ENCODE measurements around the gene ITPR1. TPM values are rescaled to one million over a fixed set of nuclear protein-coding genes. Genes with fewer than 3 reads are reported as not detected.

Gene ITPR1
- total RNA-seq, 1 donor from 2014 or later: 6.7 TPM

DNA sequence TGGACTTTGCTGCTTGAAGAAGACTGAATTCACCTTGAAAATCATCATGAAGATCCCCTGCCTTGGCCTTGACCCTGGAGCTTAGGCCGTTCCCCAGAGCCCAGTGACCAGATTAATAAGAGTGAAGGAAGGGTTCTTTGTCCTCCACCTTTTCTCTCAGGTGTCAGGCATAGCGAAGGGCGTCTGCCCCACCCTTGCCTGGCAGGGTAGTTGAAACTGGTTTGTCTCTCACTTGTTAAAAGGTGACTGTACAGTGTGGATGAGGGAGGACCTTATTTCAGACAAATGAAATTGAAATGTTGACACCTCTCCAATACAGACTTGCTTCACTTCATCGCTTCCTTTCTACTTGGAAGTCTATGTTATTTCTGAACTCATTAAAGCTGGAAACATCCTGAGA lies 262.4 kb downstream of the ITPR1 start:
- Histone ChIP-seq H3K27me3 (ENCODE audit: insufficient read depth, low read length) (peaks cover 4% of the 10 kb centered on the region), H3K4me2 (ENCODE audit: low read length) (no peak overlapping the region), H4K20me1 (ENCODE audit: insufficient read depth, low read length) (no peaks in the 10 kb centered on the region), H3K36me3 (ENCODE audit: insufficient read depth, low read length) (no peaks in the 10 kb centered on the region), H2AFZ (ENCODE audit: low read depth, low read length) (no peak overlapping the region), H3K79me2 (ENCODE audit: insufficient read depth, low read length) (no peaks in the 10 kb centered on the region), H3K4me1 (ENCODE audit: insufficient read depth, low read length) (peaks cover 17% of the 10 kb centered on the region), H3K9ac (ENCODE audit: low read length) (no peak overlapping the region), H3K27ac (ENCODE audit: low read depth, low read length) (no peak overlapping the region), H3K9me3 (ENCODE audit: insufficient read depth, low read depth, low read length) (no peaks in the 10 kb centered on the region), H3K4me3 (ENCODE audit: insufficient read depth, low read depth, low read length) (no peak overlapping the region)
- Mint-ChIP-seq H3K27me3 (ENCODE audit: low read depth, unreplicated experiment) (peaks cover 4% of the 10 kb centered on the region), H3K4me3 (ENCODE audit: unreplicated experiment) (no peak overlapping the region), H3K9me3 (ENCODE audit: unreplicated experiment) (peaks cover 3% of the 10 kb centered on the region), H3K27ac (ENCODE audit: unreplicated experiment) (no peak overlapping the region), H3K4me1 (ENCODE audit: low read depth, unreplicated experiment) (peaks cover 23% of the 10 kb centered on the region), H3K36me3 (ENCODE audit: low read depth, unreplicated experiment) (peaks cover 10% of the 10 kb centered on the region)
- no peak for FAIRE-seq
- no peak for DNase-seq (ENCODE audit: low read depth)
- TF ChIP-seq, protein P1, sequence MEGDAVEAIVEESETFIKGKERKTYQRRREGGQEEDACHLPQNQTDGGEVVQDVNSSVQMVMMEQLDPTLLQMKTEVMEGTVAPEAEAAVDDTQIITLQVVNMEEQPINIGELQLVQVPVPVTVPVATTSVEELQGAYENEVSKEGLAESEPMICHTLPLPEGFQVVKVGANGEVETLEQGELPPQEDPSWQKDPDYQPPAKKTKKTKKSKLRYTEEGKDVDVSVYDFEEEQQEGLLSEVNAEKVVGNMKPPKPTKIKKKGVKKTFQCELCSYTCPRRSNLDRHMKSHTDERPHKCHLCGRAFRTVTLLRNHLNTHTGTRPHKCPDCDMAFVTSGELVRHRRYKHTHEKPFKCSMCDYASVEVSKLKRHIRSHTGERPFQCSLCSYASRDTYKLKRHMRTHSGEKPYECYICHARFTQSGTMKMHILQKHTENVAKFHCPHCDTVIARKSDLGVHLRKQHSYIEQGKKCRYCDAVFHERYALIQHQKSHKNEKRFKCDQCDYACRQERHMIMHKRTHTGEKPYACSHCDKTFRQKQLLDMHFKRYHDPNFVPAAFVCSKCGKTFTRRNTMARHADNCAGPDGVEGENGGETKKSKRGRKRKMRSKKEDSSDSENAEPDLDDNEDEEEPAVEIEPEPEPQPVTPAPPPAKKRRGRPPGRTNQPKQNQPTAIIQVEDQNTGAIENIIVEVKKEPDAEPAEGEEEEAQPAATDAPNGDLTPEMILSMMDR (IDR thresholded peaks at IDR 0.05; ENCODE audit: insufficient read depth, low read depth, low read length): no peak
- no peak for TF ChIP-seq EZH2 (IDR thresholded peaks at IDR 0.05; ENCODE audit: insufficient read depth, low read length)

DNA sequence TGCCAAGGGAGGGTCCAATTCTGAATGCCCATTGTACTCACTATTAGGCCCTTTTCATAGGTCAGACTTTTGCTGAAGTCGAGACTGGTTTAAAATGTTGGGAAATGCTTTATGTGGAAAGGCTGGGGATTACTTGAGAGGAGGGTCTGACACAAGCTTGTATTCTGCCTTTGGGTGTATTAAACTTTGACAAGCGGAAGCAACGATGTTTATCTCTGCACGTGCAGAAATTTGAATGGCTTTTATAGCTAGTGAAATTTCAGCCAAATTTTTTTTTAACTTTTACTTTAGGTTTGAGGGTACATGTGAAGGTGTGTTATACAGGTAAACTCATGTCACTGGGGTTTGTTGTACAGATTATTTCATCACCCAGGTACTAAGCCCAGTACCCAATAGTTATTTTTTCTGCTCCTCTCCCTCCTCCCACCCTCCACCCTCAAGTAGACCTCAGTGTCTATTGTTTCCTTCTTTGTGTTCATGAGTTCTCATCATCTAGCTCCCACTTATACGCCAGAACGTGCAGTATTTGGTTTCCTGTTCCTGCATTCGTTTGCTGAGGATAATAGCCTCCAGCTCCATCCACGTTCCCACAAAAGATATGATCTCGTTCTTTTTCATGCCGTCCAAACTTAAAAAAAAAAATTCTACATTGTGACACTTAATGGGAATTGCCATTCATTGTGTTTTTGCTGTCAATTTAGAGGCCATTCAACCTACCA lies 263.1 kb downstream of the ITPR1 start:
- H3K27me3 ChIP-seq (ENCODE audit: insufficient read depth, low read length): peaks cover 4% of the 10 kb centered on the region
- H3K4me2 ChIP-seq (ENCODE audit: low read length): no peak overlapping the region
- H3K4me3 ChIP-seq (ENCODE audit: insufficient read depth, low read depth, low read length): no peak overlapping the region
- FAIRE-seq (no peak), DNase-seq (ENCODE audit: low read depth) (no peak)
- H3K27ac ChIP-seq (ENCODE audit: low read depth, low read length): no peak overlapping the region
- peaks cover 11% of the 10 kb centered on the region for H3K4me1 ChIP-seq (ENCODE audit: insufficient read depth, low read length)
- no peak overlapping the region for H2AFZ ChIP-seq (ENCODE audit: low read depth, low read length)
- H3K36me3 ChIP-seq (ENCODE audit: insufficient read depth, low read length): no peaks in the 10 kb centered on the region
- no peaks in the 10 kb centered on the region for H3K9me3 ChIP-seq (ENCODE audit: insufficient read depth, low read depth, low read length)
- H3K79me2 ChIP-seq (ENCODE audit: insufficient read depth, low read length): no peaks in the 10 kb centered on the region
- TF ChIP-seq EZH2 (IDR thresholded peaks at IDR 0.05; ENCODE audit: insufficient read depth, low read length): no peak
- TF ChIP-seq, protein P1 (IDR thresholded peaks at IDR 0.05; ENCODE audit: insufficient read depth, low read depth, low read length): no peak
- H3K27me3 Mint-ChIP-seq (ENCODE audit: low read depth, unreplicated experiment): peaks cover 4% of the 10 kb centered on the region
- no peak overlapping the region for H3K4me3 Mint-ChIP-seq (ENCODE audit: unreplicated experiment)
- peaks cover 17% of the 10 kb centered on the region for H3K4me1 Mint-ChIP-seq (ENCODE audit: low read depth, unreplicated experiment)
- no peaks in the 10 kb centered on the region for H4K20me1 ChIP-seq (ENCODE audit: insufficient read depth, low read length)
- H3K9ac ChIP-seq (ENCODE audit: low read length): no peak overlapping the region
- peaks cover 10% of the 10 kb centered on the region for H3K36me3 Mint-ChIP-seq (ENCODE audit: low read depth, unreplicated experiment)
- H3K9me3 Mint-ChIP-seq (ENCODE audit: unreplicated experiment): peaks cover 3% of the 10 kb centered on the region
- H3K27ac Mint-ChIP-seq (ENCODE audit: unreplicated experiment): no peak overlapping the region
